Measurements from ENCODE around the gene CHRM5. TPM values are rescaled to one million over a fixed set of nuclear protein-coding genes. Genes with fewer than 3 reads are reported as not detected.
"Not testable (repeated sequence)": the region's sequence is repeated elsewhere in the genome, so short reads cannot be mapped to it uniquely, and the experiment has no call there.

The CHRM5 gene
- total and polyA plus RNA-seq, 2 of the 8 experiments (the other 6 are each of a cell fraction or from before 2014, with no cell fraction given): not detected

DNA sequence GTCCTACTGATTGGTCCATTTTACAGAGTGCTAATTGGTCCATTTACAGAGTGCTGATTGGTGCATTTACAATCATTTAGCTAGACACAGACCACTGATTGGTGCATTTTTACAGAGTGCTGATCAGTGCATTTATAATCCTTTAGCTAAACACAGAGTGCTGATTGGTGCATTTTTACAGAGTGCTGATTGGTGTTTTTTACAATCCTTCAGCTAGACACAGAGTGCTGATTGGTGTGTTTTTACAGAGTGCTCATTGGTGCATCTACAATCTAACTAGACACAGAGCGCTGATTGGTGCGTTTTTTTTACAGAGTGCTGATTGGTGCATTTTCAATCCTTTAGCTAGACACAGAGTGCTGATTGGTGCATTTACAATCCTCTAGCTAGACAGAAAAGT, 50.4 kb downstream of the CHRM5 start:
- not testable (repeated sequence) for H2AK5ac ChIP-seq (ENCODE audit: low read depth, low read length); H3K18ac ChIP-seq (ENCODE audit: extremely low read depth, low read length); H2BK12ac ChIP-seq (ENCODE audit: low read depth, low read length); H2BK20ac ChIP-seq (ENCODE audit: low read length); H3K9ac ChIP-seq (replicated peaks in 1 of 4; ENCODE audit: extremely low read depth in 1 of 4, low read depth in 3 of 4, low read length in 3 of 4); H3K23ac ChIP-seq (ENCODE audit: insufficient read length); H3K4me3 ChIP-seq (ENCODE audit: extremely low read depth in 1 of 4, insufficient read depth in 2 of 4, low read depth in 3 of 4, low read length in 4 of 4); H2BK15ac ChIP-seq (ENCODE audit: low read length); H3K79me2 ChIP-seq (ENCODE audit: control insufficient read depth in 1 of 2, insufficient read depth in 2 of 2, low read length in 2 of 2); H2AFZ ChIP-seq (ENCODE audit: low read length); H2BK120ac ChIP-seq (replicated peaks; ENCODE audit: low read depth, low read length); H3K27me3 ChIP-seq (replicated peaks in 1 of 4; ENCODE audit: control insufficient read depth in 3 of 4, extremely low read depth in 1 of 4, insufficient read depth in 3 of 4, low read length in 3 of 4); H4K8ac ChIP-seq (ENCODE audit: extremely low read depth, insufficient read depth, low read length); H2BK5ac ChIP-seq (ENCODE audit: low read depth, low read length); H3K9me3 ChIP-seq (ENCODE audit: insufficient read depth in 2 of 2, low read depth in 1 of 2, low read length in 1 of 2); H4K5ac ChIP-seq (ENCODE audit: insufficient read length, low read depth, low read length); H3K4me1 ChIP-seq (replicated peaks in 1 of 4; ENCODE audit: control insufficient read depth in 3 of 4, insufficient read depth in 4 of 4, low read length in 3 of 4); DNase-seq (ENCODE audit: low read depth in 1 of 2, low spot score in 2 of 2); H3K14ac ChIP-seq (ENCODE audit: insufficient read length); H4K91ac ChIP-seq (replicated peaks; ENCODE audit: insufficient read length, low read length); H3K79me1 ChIP-seq (ENCODE audit: low read depth, low read length); H3K36me3 ChIP-seq (ENCODE audit: control insufficient read depth in 2 of 4, insufficient read depth in 4 of 4, low read length in 3 of 4); H3K4ac ChIP-seq (replicated peaks; ENCODE audit: insufficient read length, low read depth, low read length); H3K27ac ChIP-seq (ENCODE audit: low read depth, low read length); H4K20me1 ChIP-seq (replicated peaks in 1 of 2; ENCODE audit: control insufficient read depth in 1 of 2, insufficient read depth in 2 of 2, low read length in 2 of 2); FAIRE-seq; H3K4me2 ChIP-seq (ENCODE audit: insufficient read depth in 1 of 2, low read depth in 2 of 2, low read length in 2 of 2); H3K56ac ChIP-seq (replicated peaks; ENCODE audit: insufficient read length, low read depth, low read length); H3K23me2 ChIP-seq (ENCODE audit: low read depth, low read length)
- CTCF ChIA-PET (ENCODE audit: partially characterized antibody): interaction anchor here (0.9 to 1.6 kb wide), 3 partner anchors 25 to 282 kb away, joined by 3 to 6 read pairs (median 4); no protein-coding TSS in a partner anchor
- 89% methylated on average over 2 of the region's 2 CpGs; no CpG with 5 or more reads in 1 of the 2 experiments for WGBS, 2 experiments (ENCODE audit: extremely low coverage in 1 of 2, insufficient coverage in 1 of 2, insufficient read length in 1 of 2, insufficient replicate concordance in 2 of 2, low coverage in 1 of 2, low lambda C conversion rate in 2 of 2, missing lambda C conversion rate in 1 of 2)
- POLR2A ChIA-PET (ENCODE audit: partially characterized antibody): interaction anchor here (0.6 to 0.7 kb wide), 2 partner anchors 9 to 786 kb away, joined by 3 read pairs; no protein-coding TSS in a partner anchor
